ENCODE measurements around the gene COQ8A.

The COQ8A gene

DNA sequence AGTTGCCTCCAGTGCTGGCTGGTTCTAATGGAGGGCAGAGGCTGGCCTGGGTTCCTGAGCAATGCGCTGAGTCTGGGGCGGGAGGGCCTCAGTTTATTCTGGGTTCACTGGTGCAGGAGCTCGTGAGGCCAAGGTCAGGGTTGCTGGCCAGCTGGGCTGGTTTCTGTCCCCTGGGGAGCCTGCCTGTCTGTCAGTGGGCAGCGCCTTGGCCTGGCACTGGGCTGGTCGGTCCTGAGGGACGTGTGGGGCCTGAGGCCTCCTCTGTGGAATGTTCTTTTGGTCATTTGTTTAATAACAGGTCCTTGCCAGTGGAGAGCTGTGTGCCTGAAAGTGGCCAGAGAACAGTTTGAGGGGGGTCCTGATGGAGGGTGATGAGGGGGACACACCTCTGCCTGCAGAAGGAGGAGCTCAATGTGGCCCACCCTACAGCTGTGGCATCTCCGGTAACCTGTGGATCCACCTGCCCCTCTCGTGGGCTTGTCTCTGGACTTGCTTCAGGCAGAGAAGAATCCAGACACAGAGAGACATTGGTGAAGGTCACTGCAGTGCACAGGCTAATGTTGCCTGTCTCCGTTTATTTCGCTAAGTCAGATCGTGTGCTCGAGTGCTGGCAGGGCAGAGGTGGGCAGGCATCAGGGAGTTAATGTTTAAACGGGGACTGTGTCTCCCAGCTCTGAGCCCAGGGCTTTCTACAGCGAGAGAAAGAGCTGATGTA, 34.6 kb downstream of the COQ8A start:
- no peak for DNase-seq

DNA sequence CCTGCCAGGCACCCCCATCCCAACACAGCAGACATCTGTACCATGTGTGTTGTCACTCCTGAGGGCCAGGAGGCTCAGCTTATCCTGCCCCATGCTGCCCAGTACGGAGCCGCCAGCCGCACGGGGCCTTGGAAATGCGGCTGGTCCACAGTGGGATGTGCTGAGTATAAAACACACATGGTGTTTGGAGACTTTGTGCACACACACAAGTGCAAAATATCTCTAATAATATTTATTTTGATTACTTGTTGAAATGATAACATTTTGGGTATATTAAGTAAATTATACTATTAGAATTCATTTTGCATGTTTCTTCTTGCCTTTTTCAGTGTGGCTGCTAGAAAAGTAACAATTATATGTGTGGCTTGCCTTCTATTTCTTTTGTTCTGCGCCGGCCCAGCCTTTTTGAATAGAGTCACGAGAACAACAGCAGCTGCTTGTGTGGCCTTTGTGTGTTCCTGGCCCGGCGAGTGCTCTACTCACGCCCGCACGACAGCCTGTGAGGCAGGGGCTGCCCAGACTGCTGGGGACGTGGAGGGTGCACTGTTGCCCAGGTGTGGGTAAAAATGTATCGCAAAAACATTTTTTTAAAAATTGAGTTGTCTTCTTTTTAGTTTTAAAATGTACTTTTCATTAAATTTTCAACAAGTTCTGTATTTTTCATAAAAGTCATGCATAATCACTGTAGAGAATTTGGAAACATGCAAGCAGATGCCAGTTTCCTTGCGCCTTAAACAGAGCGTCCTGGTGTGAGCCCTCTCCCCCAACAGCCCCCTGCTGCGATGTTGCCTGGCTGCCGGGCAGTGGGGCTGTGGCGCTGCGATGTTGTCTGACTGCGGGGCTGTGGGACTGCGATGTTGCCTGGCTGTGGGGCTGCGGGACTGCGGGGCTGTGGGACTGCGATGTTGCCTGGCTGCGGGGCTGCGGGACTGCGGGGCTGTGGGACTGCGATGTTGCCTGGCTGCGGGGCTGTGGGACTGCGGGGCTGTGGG, 35.5 kb downstream of the COQ8A start:
- no peak for DNase-seq

DNA sequence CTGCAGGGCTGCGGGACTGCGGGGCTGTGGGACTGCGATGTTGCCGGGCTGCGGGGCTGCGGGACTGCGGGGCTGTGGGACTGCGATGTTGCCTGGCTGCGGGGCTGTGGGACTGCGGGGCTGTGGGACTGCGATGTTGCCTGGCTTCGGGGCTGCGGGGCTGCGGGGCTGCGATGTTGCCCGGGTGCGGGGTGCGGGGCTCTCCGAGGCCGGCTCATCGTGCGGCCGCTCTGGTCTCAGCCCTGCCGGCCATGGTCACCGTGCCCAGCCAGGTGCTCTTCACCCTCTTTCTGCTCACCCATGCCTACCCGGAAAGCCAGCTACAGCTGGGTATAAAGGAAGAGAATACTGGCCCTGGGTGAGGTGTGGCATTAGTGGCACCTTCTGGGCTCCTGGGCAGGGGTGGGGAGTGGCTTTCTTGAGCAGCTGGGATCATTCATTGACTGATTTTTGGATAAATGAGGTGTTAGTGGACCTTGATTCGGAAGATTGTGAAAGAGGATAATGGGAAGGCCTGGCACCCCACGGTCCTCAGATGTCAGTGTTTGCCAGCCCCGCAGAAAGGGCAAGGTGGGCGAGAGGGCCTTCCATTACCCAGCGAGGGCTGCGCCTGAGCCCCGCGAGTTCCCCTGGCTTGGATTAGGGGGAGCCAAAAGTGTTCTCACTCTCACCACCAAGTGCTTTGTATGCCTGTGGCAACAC, 36.3 kb downstream of the COQ8A start:
- DNase-seq, result no peak

DNA sequence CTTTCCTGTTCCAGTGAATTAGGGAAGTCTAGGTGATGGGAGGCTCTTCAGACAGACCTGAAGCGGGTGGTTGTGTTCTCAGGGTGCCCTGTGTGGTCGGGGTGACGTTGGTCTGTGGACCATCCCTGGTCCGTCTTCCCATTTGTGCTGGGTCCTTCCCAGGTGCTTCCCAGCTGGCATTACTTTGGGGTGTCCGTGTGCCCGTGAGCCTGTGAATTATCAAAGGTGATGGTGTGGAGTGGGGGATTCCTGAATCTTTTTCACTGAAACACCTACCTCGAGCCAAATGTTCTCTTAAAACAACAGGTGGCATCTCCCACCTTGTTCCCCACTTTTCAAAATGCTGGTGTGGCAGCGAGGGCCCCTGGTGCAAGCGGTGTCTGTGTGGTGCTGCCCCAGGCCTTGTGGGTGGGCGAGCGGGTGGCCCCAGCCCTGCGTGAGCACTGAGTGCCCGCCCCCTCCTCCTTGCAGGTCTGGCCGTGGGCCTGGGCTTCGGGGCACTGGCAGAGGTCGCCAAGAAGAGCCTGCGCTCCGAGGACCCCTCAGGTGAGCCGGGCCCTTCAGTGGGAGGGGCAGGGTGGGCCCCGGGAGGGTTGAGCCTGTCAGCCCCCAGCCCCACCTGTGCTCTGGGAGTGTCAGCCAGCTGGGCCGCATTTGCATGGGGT, 37.0 kb downstream of the COQ8A start:
- no peak for DNase-seq

DNA sequence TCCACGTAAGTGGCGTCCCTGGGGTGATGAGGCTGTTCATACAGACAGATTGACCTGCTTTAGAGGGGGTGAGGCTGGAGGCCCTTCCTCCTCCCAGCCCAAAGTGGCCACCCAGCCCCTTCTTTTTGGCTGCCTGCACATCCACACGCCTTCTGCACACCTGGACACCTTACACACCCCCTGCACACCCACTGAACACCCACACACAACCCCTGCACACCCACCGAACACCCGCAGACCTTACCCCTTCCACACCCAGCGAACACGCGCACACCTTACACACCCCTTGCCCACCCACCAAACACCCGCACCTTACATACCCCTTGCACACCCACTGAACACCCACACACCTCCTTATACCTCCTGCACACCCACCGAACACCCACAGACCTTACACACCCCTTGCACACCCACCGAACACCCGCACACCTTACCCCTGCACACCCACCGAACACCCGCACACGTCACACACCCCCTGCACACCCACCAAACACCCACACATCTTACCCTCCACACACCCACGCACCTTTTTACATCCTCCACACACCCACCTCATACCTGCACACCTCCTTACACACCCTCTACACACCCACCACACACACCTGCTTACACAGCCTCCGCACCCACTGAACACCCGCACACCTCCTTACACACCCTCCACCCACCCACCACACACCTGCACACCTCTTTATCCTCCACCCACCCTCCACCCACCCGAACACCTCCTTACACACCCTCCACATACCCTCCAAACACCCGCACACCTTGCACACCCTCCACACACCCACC, 37.7 kb downstream of the COQ8A start:
- no peak for DNase-seq

DNA sequence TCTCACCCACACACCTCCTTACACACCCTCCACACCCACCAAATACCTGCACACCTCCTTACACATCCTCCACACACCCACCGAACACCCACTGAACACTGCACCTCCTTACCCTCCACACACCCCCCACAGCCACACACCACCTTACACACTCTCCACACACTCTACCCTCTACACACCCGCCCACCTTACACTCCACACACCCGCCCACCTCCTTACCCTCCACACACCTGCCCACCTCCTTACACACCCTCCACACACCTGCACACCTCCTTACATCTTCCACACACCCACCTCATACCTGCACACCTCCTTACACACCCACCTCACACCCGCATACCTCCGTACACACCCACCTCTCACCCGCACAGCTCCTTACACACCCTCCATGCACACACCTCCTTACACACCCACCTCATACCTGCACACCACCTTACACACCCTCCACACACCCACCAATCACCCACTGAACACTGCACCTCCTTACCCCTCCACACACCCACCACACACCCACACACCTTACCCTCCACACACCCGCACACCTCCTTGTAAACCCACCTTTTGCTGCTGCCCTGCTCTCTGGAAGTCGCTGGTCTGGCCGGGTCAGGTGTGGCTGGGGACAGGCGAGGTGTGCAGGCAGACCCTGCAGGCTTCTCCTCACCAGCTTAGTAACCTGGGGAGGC, 38.5 kb downstream of the COQ8A start:
- DNase-seq, result no peak

DNA sequence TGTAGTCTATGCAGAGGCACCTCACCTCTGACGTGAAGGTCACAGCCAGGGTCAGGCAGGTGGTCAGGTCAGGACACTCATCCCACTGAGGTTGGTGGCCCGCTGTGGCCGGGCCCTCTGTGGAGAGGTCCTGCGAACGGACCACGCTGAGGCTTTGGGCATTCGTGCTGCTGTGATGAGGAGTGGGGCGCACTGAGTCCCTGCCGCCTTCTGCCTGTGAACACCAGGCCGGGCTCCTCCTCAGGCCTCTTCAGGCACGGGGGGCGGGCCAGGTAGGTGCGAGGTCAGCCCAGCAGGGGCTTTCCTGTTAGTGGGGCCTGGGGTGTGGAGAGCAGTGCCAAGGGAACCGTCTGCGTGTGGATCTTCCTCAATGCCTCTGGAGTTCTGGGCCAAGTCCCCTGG, 39.0 kb downstream of the COQ8A start:
- DNase-seq, result no peak

DNA sequence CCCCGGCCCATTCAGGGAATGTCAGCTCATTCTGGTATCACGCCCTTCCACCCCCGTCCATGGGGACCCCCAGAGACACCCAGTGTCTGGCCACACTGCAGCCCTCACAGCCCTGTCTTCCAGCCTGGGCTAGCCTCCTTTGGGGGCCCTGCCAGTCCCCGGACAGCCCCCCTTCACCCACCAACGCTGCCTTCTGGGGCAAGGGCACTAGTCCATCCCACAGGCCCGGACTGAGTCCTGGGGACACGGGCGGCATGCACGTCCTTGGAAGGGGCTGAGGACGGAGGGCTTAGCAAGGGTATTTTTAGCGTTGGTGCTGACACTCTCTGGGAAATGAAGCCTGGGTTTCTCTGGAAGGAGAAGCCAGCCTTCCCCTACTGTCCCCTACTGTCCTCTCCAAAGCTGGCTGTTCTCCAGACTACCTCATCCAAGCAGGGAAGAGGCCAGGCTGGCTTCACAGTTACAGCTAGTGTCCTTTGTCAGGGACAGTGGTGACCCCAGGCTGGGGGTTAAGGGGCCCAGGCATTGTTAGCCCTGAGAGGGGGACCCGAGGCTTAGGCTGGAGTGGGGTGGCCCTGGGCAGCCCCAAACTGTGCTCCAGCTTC, 39.5 kb downstream of the COQ8A start:
- no peak for DNase-seq

DNA sequence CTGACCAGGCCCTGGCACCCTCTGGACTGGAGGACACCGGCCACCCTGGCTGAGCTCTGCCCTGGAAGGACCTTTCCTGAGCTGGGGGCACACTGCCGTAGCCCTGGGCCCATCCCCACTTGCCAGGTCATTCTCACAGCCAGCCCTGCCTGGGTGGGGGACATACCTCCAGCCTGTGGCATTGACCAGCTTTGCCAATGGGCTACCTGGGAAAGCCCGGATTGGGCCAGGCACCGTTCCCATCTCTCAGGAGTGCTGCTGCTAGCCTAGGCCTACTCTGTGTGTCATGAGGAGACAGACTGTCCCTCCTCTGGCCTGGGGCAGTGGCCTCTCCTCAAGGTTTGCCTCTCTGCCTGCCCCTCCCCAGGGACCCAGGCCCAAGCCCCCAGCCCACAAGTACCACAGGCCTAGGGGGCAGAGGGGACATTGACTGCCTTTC, 40.0 kb downstream of the COQ8A start:
- no peak for DNase-seq

DNA sequence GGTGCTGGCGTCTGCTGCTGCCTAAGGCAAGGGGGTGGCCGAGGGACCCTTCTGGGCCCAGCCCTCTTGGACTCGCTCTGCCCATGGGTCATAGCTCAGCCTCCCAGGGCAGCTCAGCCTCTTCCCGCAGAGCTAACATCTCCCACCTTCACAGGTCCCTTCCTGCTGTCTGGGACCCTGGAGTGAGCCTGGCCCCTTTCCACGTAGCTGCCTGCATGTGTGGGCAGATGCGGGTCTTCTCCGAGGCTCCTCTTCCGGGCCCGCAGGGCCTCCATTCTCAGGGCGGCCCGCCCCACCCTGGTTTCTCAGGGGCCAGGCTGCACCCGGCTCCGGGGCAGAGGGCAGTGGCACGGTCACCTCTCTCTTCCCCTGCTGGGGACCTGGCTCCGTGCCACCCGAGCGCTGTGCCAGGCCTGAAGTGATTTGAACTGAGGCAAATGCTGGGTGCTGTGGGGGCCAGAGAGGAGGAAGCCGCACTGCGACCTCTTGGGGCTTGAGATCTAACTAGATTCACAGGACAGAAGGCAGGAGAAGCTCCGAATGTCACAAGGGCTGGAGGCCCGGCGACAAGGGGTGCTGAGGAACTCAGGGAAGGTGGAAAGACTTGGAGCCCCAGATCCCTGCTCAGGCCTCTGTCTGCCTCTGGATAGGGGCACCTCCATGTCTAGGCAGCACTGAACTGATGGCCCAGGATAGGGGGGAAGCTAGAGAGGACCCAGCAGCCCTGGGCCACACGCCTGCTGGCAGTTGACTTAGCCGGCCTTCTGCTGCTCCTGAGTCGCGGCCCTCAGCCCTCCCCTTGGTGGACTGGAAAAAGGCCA, 40.7 kb downstream of the COQ8A start:
- no peak for DNase-seq

DNA sequence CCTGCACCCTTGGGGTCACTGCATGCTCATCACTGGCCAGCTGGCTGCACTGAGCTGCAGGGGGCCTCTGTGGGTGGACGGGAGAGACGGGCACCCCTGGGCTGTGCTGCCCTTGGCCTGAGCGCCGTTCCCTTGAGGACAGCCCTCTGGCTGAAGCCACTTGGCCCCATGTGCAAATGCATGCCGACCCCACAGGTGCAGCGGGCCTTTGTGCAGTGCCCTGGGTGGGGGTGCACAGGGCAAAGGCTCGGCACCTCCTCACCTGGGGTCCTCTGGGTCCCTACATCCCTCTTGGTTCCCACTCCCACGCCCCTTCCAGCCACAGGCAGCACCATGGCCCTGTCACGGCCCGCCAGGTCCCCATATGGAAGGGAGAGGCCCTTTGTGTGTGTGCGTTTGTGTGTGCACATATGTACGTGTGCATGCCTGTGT, 41.3 kb downstream of the COQ8A start:
- DNase-seq, result no peak

DNA sequence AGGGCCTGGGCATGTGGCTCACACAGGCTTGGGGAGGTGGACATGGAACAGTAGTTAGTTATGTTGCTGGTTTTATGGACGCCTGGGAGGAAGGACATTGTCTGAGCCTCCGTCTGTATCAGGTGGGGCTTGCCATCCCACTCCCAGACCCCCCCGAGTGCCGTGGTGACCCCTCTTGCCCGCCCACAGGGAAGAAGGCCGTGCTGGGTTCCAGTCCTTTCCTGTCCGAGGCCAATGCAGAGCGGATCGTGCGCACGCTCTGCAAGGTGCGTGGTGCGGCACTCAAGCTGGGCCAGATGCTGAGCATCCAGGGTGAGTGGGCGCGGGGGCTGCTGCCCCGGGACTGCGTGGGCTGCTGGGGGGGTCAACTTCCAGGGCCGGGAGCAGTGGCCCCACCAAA, 41.7 kb downstream of the COQ8A start:
- DNase-seq, result no peak

DNA sequence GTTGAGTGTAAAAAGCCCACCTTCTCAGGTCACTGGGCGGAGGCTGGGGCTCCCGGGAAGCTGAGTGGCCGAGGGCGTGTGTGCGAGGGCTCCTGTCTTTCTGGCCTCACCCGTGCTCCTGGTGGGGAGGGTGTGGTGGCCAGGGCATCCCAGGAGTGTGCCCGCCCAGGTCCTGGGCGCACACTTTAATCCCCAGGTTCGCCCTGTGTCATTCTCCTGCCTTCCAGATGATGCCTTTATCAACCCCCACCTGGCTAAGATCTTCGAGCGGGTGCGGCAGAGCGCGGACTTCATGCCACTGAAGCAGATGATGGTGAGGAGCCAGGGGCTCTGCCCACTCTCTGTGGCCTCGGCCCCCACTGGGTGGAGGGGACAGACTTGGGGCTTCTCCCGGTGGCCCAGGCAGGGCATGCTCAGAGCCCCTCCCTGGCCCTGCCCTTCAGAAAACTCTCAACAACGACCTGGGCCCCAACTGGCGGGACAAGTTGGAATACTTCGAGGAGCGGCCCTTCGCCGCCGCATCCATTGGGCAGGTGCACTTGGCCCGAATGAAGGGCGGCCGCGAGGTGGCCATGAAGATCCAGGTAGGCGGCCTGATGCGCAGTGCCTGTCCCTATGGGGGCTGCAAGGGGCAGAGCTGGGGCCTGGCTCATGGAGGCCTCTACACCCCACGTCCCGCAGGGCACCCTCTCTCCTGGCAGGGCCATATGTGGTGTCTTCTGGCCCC, 42.5 kb downstream of the COQ8A start:
- no peak for DNase-seq

DNA sequence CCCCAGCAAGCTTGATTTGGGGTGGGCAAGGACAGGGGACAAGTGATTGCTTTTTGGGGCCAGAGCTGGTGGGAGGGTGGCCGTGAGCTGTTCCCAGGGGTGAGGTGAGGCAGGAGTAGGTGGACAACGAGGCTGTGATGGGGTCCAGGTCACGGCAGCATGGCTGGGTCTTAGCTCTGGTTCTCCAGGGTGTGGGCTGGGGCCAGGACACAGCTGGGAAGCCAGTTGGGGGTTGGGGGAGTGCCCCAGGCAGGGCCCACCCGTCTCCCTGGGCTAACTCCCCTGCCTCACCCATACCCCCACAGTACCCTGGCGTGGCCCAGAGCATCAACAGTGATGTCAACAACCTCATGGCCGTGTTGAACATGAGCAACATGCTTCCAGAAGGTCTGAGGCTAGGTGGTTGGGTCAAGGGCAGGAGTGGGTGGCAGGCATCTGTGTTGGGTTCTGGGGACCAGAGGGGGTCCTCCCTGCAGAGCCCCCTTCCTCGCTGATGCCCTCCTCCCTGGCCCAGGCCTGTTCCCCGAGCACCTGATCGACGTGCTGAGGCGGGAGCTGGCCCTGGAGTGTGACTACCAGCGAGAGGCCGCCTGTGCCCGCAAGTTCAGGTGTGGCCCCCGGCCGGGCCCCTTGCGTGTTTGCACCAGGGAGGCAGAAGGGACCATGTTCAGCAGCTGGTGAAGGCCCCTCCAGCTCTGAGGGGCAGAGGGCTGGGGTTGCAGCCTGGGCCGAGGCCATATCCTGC, 43.3 kb downstream of the COQ8A start:
- DNase-seq, result no peak

DNA sequence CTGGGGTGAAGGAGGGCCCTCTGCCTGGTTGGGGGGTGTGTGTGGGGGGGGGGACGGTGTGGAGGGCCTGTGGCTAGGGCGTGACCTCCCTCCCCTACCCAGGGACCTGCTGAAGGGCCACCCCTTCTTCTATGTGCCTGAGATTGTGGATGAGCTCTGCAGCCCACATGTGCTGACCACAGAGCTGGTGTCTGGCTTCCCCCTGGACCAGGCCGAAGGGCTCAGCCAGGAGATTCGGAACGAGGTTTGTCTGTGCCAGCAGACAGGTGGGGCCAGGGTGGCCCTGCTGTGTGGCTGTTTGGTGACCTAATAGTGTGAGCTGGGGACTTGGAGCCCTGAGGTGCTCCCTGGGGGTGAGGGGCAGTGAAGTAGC, 43.9 kb downstream of the COQ8A start:
- DNase-seq, result no peak

DNA sequence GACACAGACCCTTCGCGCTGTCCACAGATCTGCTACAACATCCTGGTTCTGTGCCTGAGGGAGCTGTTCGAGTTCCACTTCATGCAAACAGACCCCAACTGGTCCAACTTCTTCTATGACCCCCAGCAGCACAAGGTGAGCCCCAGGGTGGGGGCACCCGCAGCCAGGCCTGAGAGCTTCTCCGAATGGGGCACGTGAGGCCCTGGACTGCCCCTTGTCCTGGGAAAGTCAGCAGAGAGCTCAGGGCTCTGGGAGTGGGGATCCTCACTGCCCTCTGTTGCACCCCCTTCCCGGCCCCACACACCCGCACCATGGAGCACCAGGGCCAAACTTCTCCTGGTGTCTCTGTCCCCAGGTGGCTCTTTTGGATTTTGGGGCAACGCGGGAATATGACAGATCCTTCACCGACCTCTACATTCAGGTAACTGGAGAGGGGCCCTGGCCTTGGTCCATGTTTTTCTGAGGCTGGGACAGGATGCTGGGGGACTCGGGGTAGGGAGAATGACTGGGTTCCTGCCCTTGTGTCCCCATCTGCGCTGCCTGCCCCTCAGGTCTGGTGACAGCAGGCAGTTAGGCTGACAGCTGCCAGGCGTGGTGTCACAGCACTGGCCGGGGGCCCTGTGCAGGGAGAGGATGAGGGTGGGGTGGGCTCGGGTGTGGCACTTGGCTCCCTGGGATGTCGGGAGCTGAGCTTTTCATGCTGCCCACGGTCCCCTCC, 44.6 kb downstream of the COQ8A start:
- no peak for DNase-seq

DNA sequence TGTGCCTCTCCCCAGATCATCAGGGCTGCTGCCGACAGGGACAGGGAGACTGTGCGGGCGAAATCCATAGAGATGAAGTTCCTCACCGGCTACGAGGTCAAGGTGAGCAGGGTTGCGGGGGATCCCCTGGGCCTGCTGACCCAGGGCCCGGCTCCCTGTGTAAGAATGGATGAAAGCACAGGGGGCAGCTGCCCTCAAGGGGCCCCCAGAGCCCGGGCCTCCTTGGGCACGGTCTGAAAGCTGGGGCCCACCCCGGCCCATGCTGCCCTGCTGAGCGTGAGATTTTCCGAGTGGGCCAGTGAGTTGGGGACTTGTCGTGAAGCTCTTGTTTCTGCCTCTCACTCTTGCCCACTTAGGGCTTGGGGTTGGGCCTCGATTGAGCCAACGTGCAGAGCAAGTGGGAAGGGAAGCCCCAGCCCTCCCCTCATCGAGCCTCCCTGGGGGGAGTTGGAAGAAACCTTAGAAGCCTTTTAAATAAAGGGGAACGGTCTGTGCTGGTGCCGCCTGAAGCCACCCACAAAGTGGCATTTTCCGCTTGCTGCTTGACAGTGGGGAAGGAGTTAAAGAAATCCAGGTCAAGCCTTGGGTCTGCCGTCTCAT, 45.2 kb downstream of the COQ8A start:
- no peak for DNase-seq

Measured in stimulated activated CD4-positive, alpha-beta T cell treated with anti-CD3 and anti-CD28 coated beads, Interleukin-4, amount 100 ng/mL, for 1 hour (primary cell).